ENCODE results near the gene MFSD1. TPM values are rescaled to one million over a fixed set of nuclear protein-coding genes. Genes with fewer than 3 reads are reported as not detected.

Gene MFSD1
- total and polyA plus RNA-seq, 2 donors (not counting 1 experiment from before 2014, with no cell fraction given) = 16.4 to 31.8 TPM

DNA sequence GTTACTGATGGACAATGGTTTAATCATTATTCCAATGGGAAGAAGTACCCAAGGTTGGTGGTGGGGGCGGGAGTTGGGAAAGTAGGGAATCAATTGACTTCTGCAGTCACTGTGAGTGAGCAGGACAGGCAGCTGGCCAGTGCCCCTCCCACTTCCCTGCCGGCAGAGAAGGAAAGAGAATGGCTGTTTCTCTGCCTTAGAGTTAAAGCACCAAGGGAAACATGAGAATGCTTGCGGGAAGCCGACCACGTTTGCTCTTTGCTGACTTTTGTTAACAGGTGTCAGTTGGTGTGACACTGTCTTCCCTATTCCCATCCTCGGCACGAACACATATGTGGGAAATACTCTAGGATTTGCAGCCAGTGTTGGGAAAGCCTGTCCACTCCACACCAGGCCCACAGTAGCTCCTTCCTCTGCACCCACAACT lies 33.5 kb upstream of the MFSD1 start:
- H3K4me1 ChIP-seq (ENCODE audit: control insufficient read depth in 2 of 2, insufficient read depth in 2 of 2, low read length in 2 of 2) = no peaks in the 10 kb centered on the region
- H3K9me3 Mint-ChIP-seq (ENCODE audit: insufficient read depth) = no peaks in the 10 kb centered on the region
- no peak overlapping the region for H3K27ac Mint-ChIP-seq
- H3K79me2 ChIP-seq (ENCODE audit: control insufficient read depth, insufficient read depth, low read length) = no peaks in the 10 kb centered on the region
- H3K9me3 ChIP-seq (ENCODE audit: control extremely low read depth in 1 of 3, control insufficient read depth in 2 of 3, insufficient read depth in 1 of 3, low read length in 2 of 3) = no peaks in the 10 kb centered on the region
- ATAC-seq (ENCODE audit: low read depth) = no peak
- DNase-seq = no peak
- H3K4me3 Mint-ChIP-seq = no peak overlapping the region
- no peaks in the 10 kb centered on the region for H3K27me3 ChIP-seq (replicated peaks in 1 of 4; ENCODE audit: control extremely low read depth in 1 of 4, control insufficient read depth in 3 of 4, insufficient read depth in 4 of 4, low read length in 3 of 4)
- H3K9ac ChIP-seq (ENCODE audit: low read length) = no peak overlapping the region
- H3K4me2 ChIP-seq (replicated peaks; ENCODE audit: low read depth, low read length, poor library complexity, severe bottlenecking) = no peak overlapping the region
- 53% methylated on average over 6 of the region's 7 CpGs for WGBS (ENCODE audit: insufficient coverage)
- no peak overlapping the region for H2AFZ ChIP-seq (ENCODE audit: insufficient read depth, low read depth, low read length, poor library complexity, severe bottlenecking)
- ChIA-PET CTCF (no interaction called here), POLR2A (no interaction called here)
- H3K27ac ChIP-seq (ENCODE audit: low read length in 2 of 2) = no peak overlapping the region
- no peak overlapping the region for H3K4me3 ChIP-seq (ENCODE audit: control extremely low read depth in 1 of 5, extremely low read depth in 1 of 5, insufficient read depth in 1 of 5, low read depth in 2 of 5, low read length in 4 of 5)
- no peak for TF ChIP-seq EZH2 (IDR thresholded peaks at IDR 0.05; ENCODE audit: borderline replicate concordance, insufficient read depth, low read depth, low read length, poor library complexity, severe bottlenecking)
- TF ChIP-seq, protein P1, sequence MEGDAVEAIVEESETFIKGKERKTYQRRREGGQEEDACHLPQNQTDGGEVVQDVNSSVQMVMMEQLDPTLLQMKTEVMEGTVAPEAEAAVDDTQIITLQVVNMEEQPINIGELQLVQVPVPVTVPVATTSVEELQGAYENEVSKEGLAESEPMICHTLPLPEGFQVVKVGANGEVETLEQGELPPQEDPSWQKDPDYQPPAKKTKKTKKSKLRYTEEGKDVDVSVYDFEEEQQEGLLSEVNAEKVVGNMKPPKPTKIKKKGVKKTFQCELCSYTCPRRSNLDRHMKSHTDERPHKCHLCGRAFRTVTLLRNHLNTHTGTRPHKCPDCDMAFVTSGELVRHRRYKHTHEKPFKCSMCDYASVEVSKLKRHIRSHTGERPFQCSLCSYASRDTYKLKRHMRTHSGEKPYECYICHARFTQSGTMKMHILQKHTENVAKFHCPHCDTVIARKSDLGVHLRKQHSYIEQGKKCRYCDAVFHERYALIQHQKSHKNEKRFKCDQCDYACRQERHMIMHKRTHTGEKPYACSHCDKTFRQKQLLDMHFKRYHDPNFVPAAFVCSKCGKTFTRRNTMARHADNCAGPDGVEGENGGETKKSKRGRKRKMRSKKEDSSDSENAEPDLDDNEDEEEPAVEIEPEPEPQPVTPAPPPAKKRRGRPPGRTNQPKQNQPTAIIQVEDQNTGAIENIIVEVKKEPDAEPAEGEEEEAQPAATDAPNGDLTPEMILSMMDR (IDR thresholded peaks at IDR 0.05) = no peak
- intact Hi-C loops (cut with micrococcal nuclease) = no loop called here
- H3K27me3 Mint-ChIP-seq = no peaks in the 10 kb centered on the region
- no peaks in the 10 kb centered on the region for H3K36me3 ChIP-seq (replicated peaks in 1 of 2; ENCODE audit: control extremely low read depth in 1 of 2, control insufficient read depth in 1 of 2, extremely low read depth in 1 of 2, insufficient read depth in 2 of 2, low read length in 1 of 2)
- no peaks in the 10 kb centered on the region for H3K4me1 Mint-ChIP-seq
- no peaks in the 10 kb centered on the region for H4K20me1 ChIP-seq (ENCODE audit: control insufficient read depth, insufficient read depth, low read length, poor library complexity, severe bottlenecking)

- Histone ChIP-seq H3K4me1 (ENCODE audit: control insufficient read depth in 2 of 2, insufficient read depth in 2 of 2, low read length in 2 of 2) (no peaks in the 10 kb centered on the region), H3K27me3 (replicated peaks in 1 of 4; ENCODE audit: control extremely low read depth in 1 of 4, control insufficient read depth in 3 of 4, insufficient read depth in 4 of 4, low read length in 3 of 4) (no peaks in the 10 kb centered on the region), H3K4me3 (ENCODE audit: control extremely low read depth in 1 of 5, extremely low read depth in 1 of 5, insufficient read depth in 1 of 5, low read depth in 2 of 5, low read length in 4 of 5) (no peak overlapping the region), H3K27ac (ENCODE audit: low read length in 2 of 2) (no peak overlapping the region), H3K9me3 (ENCODE audit: control extremely low read depth in 1 of 3, control insufficient read depth in 2 of 3, insufficient read depth in 1 of 3, low read length in 2 of 3) (no peaks in the 10 kb centered on the region), H4K20me1 (ENCODE audit: control insufficient read depth, insufficient read depth, low read length, poor library complexity, severe bottlenecking) (no peaks in the 10 kb centered on the region), H3K4me2 (replicated peaks; ENCODE audit: low read depth, low read length, poor library complexity, severe bottlenecking) (no peak overlapping the region), H3K79me2 (ENCODE audit: control insufficient read depth, insufficient read depth, low read length) (no peaks in the 10 kb centered on the region), H3K9ac (ENCODE audit: low read length) (no peak overlapping the region), H3K36me3 (replicated peaks in 1 of 2; ENCODE audit: control extremely low read depth in 1 of 2, control insufficient read depth in 1 of 2, extremely low read depth in 1 of 2, insufficient read depth in 2 of 2, low read length in 1 of 2) (no peaks in the 10 kb centered on the region), H2AFZ (ENCODE audit: insufficient read depth, low read depth, low read length, poor library complexity, severe bottlenecking) (no peak overlapping the region)
- WGBS (ENCODE audit: insufficient coverage) = 92% methylated on average over 2 of the region's 8 CpGs
- ChIA-PET CTCF (no interaction called here), POLR2A (no interaction called here)
- no peak for TF ChIP-seq EZH2 (IDR thresholded peaks at IDR 0.05; ENCODE audit: borderline replicate concordance, insufficient read depth, low read depth, low read length, poor library complexity, severe bottlenecking)
- TF ChIP-seq, protein P1 (IDR thresholded peaks at IDR 0.05) = no peak
- Mint-ChIP-seq H3K9me3 (ENCODE audit: insufficient read depth) (no peaks in the 10 kb centered on the region), H3K4me1 (no peaks in the 10 kb centered on the region), H3K27ac (no peak overlapping the region), H3K27me3 (no peaks in the 10 kb centered on the region), H3K4me3 (no peak overlapping the region)
- DNase-seq = no peak
- intact Hi-C loops (cut with micrococcal nuclease) = no loop called here
- no peak for ATAC-seq (ENCODE audit: low read depth)
Observed at GRCh38 chr3:158768881-158769543, 32.8 kb upstream of the MFSD1 start.
